Fibroblast of lung (primary cell): Measurements from ENCODE around the gene C3.

ENCODE experiments used
- EZH2 ChIP-seq: IDR thresholded peaks from 2 replicates; pipeline ENCODE4 v1.5.1; 2012; ENCODE audit warnings: low read length, control low read depth, mild to moderate bottlenecking; ENCODE audit errors: missing control alignments
- TF ChIP-seq, protein P1 (sequence below), 2 donors: IDR thresholded peaks in 1 of 2; conservative IDR thresholded peaks in 1 of 2; 1 replicate in 1 of 2; 2 replicates in 1 of 2; pipeline ENCODE4 v1.5.1; 2011 to 2012; ENCODE audit warnings: low read length in 2 of 2, control low read depth in 1 of 2, inconsistent platforms in 1 of 2, low read depth in 1 of 2, mild to moderate bottlenecking in 1 of 2

DNA sequence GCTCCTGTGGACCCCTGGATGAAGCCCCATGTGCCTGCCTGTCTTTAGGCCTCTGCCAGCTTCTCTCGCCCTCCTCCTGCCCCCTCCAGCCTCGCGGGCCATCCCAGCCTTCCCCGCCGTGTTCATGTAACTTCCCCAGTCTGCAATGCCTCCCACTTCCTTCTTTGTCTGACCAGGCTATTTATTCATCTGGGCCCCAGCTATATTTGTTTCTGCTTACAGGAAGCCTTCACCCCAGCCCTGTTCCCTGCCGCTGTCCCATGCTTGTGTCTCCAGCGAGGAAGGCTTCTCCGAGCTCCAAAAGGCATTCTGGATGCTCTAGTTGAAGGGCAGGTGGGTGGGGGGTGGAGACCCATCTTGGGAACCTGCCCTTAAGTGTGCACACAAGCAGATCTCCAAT lies 7.9 kb upstream of the C3 start:
- TF ChIP-seq, protein P1, sequence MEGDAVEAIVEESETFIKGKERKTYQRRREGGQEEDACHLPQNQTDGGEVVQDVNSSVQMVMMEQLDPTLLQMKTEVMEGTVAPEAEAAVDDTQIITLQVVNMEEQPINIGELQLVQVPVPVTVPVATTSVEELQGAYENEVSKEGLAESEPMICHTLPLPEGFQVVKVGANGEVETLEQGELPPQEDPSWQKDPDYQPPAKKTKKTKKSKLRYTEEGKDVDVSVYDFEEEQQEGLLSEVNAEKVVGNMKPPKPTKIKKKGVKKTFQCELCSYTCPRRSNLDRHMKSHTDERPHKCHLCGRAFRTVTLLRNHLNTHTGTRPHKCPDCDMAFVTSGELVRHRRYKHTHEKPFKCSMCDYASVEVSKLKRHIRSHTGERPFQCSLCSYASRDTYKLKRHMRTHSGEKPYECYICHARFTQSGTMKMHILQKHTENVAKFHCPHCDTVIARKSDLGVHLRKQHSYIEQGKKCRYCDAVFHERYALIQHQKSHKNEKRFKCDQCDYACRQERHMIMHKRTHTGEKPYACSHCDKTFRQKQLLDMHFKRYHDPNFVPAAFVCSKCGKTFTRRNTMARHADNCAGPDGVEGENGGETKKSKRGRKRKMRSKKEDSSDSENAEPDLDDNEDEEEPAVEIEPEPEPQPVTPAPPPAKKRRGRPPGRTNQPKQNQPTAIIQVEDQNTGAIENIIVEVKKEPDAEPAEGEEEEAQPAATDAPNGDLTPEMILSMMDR (conservative IDR thresholded peaks at IDR 0.05 in 1 of 2, IDR thresholded peaks at IDR 0.05 in 1 of 2; ENCODE audit: low read depth in 1 of 2, low read length in 2 of 2), result no peak
- TF ChIP-seq EZH2, result no peak
